ENCODE data around the gene PIAS4.

Gene PIAS4

GRCh38 chr19:4023600-4024398 is 16.3 kb downstream of the PIAS4 start:
- peak; percentile 24 for DNase-seq (ENCODE audit: low spot score)

- no peak for DNase-seq (ENCODE audit: low spot score)
Measured at GRCh38 chr19:4025317-4025716, 17.8 kb downstream of the PIAS4 start.

- no peak for DNase-seq (ENCODE audit: low spot score)
Measured at GRCh38 chr19:4027146-4027545, 19.6 kb downstream of the PIAS4 start.

- no peak for DNase-seq (ENCODE audit: low spot score)
Measured at GRCh38 chr19:4028334-4029246, 21.1 kb downstream of the PIAS4 start.

- no peak for DNase-seq (ENCODE audit: low spot score)
Measured at GRCh38 chr19:4029247-4029614, 21.7 kb downstream of the PIAS4 start.

GRCh38 chr19:4030552-4030951 is 23.0 kb downstream of the PIAS4 start:
- DNase-seq (ENCODE audit: low spot score) = no peak

- DNase-seq (ENCODE audit: low spot score) = no peak
Measured at GRCh38 chr19:4030981-4031380, 23.4 kb downstream of the PIAS4 start.

- no peak for DNase-seq (ENCODE audit: low spot score)
Measured at GRCh38 chr19:4031420-4031819, 23.9 kb downstream of the PIAS4 start.

- no peak for DNase-seq (ENCODE audit: low spot score)
Measured at GRCh38 chr19:4032436-4032835, 24.9 kb downstream of the PIAS4 start.

- no peak for DNase-seq (ENCODE audit: low spot score)
Measured at GRCh38 chr19:4033028-4033956, 25.8 kb downstream of the PIAS4 start.

GRCh38 chr19:4034048-4035017 is 26.8 kb downstream of the PIAS4 start:
- no peak for DNase-seq (ENCODE audit: low spot score)

GRCh38 chr19:4035018-4035566 is 27.6 kb downstream of the PIAS4 start:
- DNase-seq (ENCODE audit: low spot score) = no peak

- no peak for DNase-seq (ENCODE audit: low spot score)
Measured at GRCh38 chr19:4035582-4035981, 28.0 kb downstream of the PIAS4 start.

- no peak for DNase-seq (ENCODE audit: low spot score)
Measured at GRCh38 chr19:4036576-4037300, 29.2 kb downstream of the PIAS4 start.

- DNase-seq (ENCODE audit: low spot score) = no peak
Measured at GRCh38 chr19:4037301-4037949, 29.9 kb downstream of the PIAS4 start.

GRCh38 chr19:4038057-4038456 is 30.5 kb downstream of the PIAS4 start:
- DNase-seq (ENCODE audit: low spot score) = no peak

GRCh38 chr19:4038661-4039423 is 31.3 kb downstream of the PIAS4 start:
- DNase-seq (ENCODE audit: low spot score) = no peak

GRCh38 chr19:4042064-4042730 is 34.7 kb downstream of the PIAS4 start:
- DNase-seq (ENCODE audit: low spot score) = no peak

All from hepatic stellate cell (primary cell).